ENCODE measurements around the gene RABL6. TPM values are rescaled to one million over a fixed set of nuclear protein-coding genes. Genes with fewer than 3 reads are reported as not detected.
A peak's percentile ranks its signal among the peaks of the same experiment; 100 is the strongest.

The RABL6 gene
- total RNA-seq, 1 experiment from 2014 or later, result 68.9 TPM

DNA sequence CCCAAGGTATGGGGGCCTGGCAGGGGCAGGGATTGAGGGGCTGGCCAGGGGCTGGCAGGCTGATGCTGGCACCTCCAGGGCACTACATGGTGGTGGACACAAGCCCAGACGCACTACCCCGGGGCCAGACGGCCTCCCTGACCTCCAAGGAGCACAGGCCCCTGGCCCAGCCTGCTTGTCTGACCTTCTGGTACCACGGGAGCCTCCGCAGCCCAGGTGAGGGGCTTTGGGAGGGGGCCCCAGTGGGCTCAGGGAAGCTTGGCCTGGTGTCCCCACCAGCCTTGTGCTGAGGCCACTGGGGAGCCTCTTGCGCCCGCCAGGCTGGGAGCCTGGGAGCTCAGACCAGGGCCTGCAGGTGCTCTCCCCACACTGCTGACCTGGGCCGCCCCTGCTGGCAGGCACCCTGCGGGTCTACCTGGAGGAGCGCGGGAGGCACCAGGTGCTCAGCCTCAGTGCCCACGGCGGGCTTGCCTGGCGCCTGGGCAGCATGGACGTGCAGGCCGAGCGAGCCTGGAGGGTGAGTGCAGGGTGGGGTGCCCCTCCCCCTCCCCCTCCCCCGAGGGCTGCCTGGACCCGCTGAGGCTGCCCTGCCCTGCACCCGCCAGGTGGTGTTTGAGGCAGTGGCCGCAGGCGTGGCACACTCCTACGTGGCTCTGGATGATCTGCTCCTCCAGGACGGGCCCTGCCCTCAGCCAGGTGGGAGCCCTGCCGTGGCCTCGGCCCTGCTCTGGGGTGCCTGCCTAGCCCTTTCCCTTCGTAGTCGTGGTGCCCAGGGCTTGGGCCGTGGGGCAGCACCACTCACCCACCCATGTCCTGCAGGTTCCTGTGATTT lies 50.0 kb downstream of the RABL6 start:
- no TSS peak for BruUV-seq (replicated peaks)
- Mint-ChIP-seq H3K4me1 (ENCODE audit: low read depth, unreplicated experiment) (no peaks in the 10 kb centered on the region), H3K27ac (ENCODE audit: unreplicated experiment) (no peak overlapping the region), H3K36me3 (ENCODE audit: insufficient read depth, unreplicated experiment) (peaks cover 23% of the 10 kb centered on the region), H3K9me3 (ENCODE audit: low read depth, unreplicated experiment) (no peaks in the 10 kb centered on the region), H3K4me3 (ENCODE audit: low read depth, unreplicated experiment) (no peak overlapping the region), H3K27me3 (ENCODE audit: unreplicated experiment) (no peaks in the 10 kb centered on the region)
- no peak for DNase-seq
- TF ChIP-seq, protein P1, sequence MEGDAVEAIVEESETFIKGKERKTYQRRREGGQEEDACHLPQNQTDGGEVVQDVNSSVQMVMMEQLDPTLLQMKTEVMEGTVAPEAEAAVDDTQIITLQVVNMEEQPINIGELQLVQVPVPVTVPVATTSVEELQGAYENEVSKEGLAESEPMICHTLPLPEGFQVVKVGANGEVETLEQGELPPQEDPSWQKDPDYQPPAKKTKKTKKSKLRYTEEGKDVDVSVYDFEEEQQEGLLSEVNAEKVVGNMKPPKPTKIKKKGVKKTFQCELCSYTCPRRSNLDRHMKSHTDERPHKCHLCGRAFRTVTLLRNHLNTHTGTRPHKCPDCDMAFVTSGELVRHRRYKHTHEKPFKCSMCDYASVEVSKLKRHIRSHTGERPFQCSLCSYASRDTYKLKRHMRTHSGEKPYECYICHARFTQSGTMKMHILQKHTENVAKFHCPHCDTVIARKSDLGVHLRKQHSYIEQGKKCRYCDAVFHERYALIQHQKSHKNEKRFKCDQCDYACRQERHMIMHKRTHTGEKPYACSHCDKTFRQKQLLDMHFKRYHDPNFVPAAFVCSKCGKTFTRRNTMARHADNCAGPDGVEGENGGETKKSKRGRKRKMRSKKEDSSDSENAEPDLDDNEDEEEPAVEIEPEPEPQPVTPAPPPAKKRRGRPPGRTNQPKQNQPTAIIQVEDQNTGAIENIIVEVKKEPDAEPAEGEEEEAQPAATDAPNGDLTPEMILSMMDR (IDR thresholded peaks at IDR 0.05; ENCODE audit: unreplicated experiment), result no peak
- intact Hi-C loops (cut with micrococcal nuclease; ENCODE audit: unreplicated experiment), result no loop called here
- CTCF ChIA-PET, result no interaction called here

DNA sequence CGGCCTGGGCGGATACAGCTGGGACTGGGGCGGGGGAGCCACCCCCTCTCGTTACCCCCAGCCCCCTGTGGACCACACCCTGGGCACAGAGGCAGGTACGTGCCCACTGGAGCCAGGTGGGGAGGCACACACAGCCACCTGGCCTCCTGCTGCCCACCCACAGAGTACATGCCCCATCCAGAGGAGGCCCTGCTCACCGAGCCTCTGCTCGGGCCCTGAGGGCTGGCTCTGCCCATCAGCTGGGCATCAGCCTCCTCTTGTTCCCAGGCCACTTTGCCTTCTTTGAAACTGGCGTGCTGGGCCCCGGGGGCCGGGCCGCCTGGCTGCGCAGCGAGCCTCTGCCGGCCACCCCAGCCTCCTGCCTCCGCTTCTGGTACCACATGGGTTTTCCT lies 50.7 kb downstream of the RABL6 start:
- Mint-ChIP-seq H3K36me3 (ENCODE audit: insufficient read depth, unreplicated experiment) (peaks cover 20% of the 10 kb centered on the region), H3K4me1 (ENCODE audit: low read depth, unreplicated experiment) (no peaks in the 10 kb centered on the region), H3K9me3 (ENCODE audit: low read depth, unreplicated experiment) (no peaks in the 10 kb centered on the region), H3K4me3 (ENCODE audit: low read depth, unreplicated experiment) (no peak overlapping the region), H3K27me3 (ENCODE audit: unreplicated experiment) (no peaks in the 10 kb centered on the region), H3K27ac (ENCODE audit: unreplicated experiment) (no peak overlapping the region)
- DNase-seq, result no peak
- CTCF ChIA-PET, result no interaction called here
- intact Hi-C loops (cut with micrococcal nuclease; ENCODE audit: unreplicated experiment), result no loop called here
- TF ChIP-seq, protein P1 (IDR thresholded peaks at IDR 0.05; ENCODE audit: unreplicated experiment), result no peak
- no TSS peak for BruUV-seq (replicated peaks)

DNA sequence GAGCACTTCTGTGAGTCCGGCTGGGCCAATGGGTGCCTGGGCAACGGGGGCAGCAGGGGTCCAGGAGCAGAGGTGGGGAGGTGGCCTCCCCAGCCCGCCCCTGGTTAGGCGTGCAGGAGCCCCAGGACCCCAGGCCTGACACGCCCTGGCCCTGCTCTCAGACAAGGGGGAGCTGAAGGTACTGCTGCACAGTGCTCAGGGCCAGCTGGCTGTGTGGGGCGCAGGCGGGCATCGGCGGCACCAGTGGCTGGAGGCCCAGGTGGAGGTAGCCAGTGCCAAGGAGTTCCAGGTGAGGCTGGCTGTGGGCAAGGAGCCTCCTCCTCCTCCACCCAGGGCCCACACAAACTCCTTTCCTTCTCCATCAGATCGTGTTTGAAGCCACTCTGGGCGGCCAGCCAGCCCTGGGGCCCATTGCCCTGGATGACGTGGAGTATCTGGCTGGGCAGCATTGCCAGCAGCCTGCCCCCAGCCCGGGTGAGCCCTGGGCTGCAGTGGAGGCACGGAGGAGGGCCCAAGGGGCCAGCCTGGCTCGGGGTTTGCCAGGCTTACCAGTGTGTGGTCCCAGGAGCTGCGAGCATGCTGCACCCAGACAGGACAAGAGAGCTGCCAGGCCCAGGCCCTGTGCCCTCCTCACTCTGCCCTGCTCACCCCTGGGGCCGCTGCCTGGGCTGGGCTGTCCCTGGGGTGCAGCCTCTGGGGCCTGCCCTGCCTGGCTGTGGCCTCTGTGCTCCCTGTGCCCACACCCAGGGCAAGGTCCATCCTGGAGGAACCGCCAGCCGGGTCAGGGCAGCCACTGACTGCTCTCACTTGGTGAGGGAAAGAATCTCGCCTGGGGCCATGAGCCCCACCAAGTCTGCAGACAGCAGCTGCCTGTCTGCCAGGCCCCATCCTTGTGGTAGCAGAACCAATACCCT lies 51.4 kb downstream of the RABL6 start:
- DNase-seq, result peak; percentile 51
- intact Hi-C loops (cut with micrococcal nuclease; ENCODE audit: unreplicated experiment), result no loop called here
- BruUV-seq (replicated peaks), result no TSS peak
- Mint-ChIP-seq H3K27ac (ENCODE audit: unreplicated experiment) (no peak overlapping the region), H3K4me3 (ENCODE audit: low read depth, unreplicated experiment) (peak overlapping the region; percentile 26), H3K36me3 (ENCODE audit: insufficient read depth, unreplicated experiment) (peaks cover 20% of the 10 kb centered on the region), H3K4me1 (ENCODE audit: low read depth, unreplicated experiment) (no peaks in the 10 kb centered on the region), H3K9me3 (ENCODE audit: low read depth, unreplicated experiment) (no peaks in the 10 kb centered on the region), H3K27me3 (ENCODE audit: unreplicated experiment) (no peaks in the 10 kb centered on the region)
- TF ChIP-seq, protein P1 (IDR thresholded peaks at IDR 0.05; ENCODE audit: unreplicated experiment), result no peak
- CTCF ChIA-PET, result no interaction called here

DNA sequence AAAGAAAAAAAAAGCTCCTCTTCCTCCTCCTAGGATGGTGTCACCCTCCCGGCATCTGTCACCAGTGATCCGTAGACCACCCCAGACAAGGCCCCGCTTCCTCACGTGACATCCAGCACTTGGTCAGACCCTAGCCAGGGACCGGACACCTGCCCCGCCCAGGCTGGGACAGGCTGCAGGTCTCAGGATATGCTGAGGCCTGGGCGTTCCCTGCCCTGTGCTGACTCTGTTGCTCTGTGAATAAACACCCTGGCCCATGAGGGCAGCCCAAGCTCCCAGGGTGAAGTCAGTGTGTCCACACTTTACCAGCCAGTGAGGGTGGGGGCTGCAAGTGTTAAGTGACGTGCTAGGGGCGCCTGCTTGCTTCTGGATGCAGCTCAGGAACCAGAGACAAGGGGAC lies 52.8 kb downstream of the RABL6 start:
- Mint-ChIP-seq H3K27me3 (ENCODE audit: unreplicated experiment) (no peaks in the 10 kb centered on the region), H3K4me3 (ENCODE audit: low read depth, unreplicated experiment) (no peak overlapping the region), H3K4me1 (ENCODE audit: low read depth, unreplicated experiment) (no peaks in the 10 kb centered on the region), H3K36me3 (ENCODE audit: insufficient read depth, unreplicated experiment) (peaks cover 25% of the 10 kb centered on the region), H3K27ac (ENCODE audit: unreplicated experiment) (no peak overlapping the region), H3K9me3 (ENCODE audit: low read depth, unreplicated experiment) (no peaks in the 10 kb centered on the region)
- no TSS peak for BruUV-seq (replicated peaks)
- TF ChIP-seq, protein P1 (IDR thresholded peaks at IDR 0.05; ENCODE audit: unreplicated experiment), result no peak
- CTCF ChIA-PET, result no interaction called here
- intact Hi-C loops (cut with micrococcal nuclease; ENCODE audit: unreplicated experiment), result no loop called here
- DNase-seq, result no peak
